Hepatocyte (in vitro differentiated cells): ENCODE data around the gene UGT8. TPM values are rescaled to one million over a fixed set of nuclear protein-coding genes. Genes with fewer than 3 reads are reported as not detected.

Source experiments
- DNase-seq: peaks from one replicate; pipeline ENCODE4 v3.0.0-alpha.2; 2016; ENCODE audit warnings: low spot score
- H2AFZ ChIP-seq: fragments of 200-600 bp; sonication (generic); 2 replicates; pipeline ENCODE4 v1.6.0; 2016; ENCODE audit warnings: antibody characterized with exemption, mild to moderate bottlenecking
- H3K27ac ChIP-seq: fragments of 200-600 bp; sonication (generic); 2 replicates; pipeline ENCODE4 v1.5.1; 2016; ENCODE audit warnings: mild to moderate bottlenecking
- H3K27me3 ChIP-seq: fragments of 200-600 bp; sonication (generic); 2 replicates; pipeline ENCODE4 v1.6.1; 2016
- H3K36me3 ChIP-seq: fragments of 200-600 bp; sonication (generic); replicated peaks from 2 replicates; pipeline ENCODE4 v1.5.1; 2016; ENCODE audit warnings: low read depth; ENCODE audit not compliant: insufficient read depth
- H3K4me1 ChIP-seq: fragments of 200-600 bp; sonication (generic); 2 replicates; pipeline ENCODE4 v1.5.1; 2016; ENCODE audit warnings: mild to moderate bottlenecking, moderate library complexity; ENCODE audit not compliant: insufficient read depth
- H3K4me2 ChIP-seq: fragments of 200-600 bp; sonication (generic); 2 replicates; pipeline ENCODE4 v1.6.0; 2016
- H3K4me3 ChIP-seq: fragments of 200-600 bp; sonication (generic); 2 replicates; pipeline ENCODE4 v1.5.1; 2016; ENCODE audit warnings: mild to moderate bottlenecking
- H3K79me2 ChIP-seq: fragments of 200-600 bp; sonication (generic); 2 replicates; pipeline ENCODE4 v1.6.0; 2017; ENCODE audit warnings: mild to moderate bottlenecking
- H3K9me2 ChIP-seq: fragments of 200-600 bp; sonication (generic); replicated peaks from 2 replicates; pipeline ENCODE4 v1.6.0; 2017; ENCODE audit warnings: mild to moderate bottlenecking; ENCODE audit not compliant: insufficient read depth
- H3K9me3 ChIP-seq: fragments of 200-600 bp; sonication (generic); 2 replicates; pipeline ENCODE4 v1.5.1; 2016; ENCODE audit warnings: low read depth, mild to moderate bottlenecking
- H4K20me1 ChIP-seq: fragments of 200-600 bp; sonication (generic); 2 replicates; pipeline ENCODE4 v1.6.0; 2016; ENCODE audit warnings: mild to moderate bottlenecking; ENCODE audit not compliant: insufficient read depth, poor library complexity, severe bottlenecking
- CTCF ChIP-seq: fragments of 200-600 bp; sonication (generic); IDR thresholded peaks from 2 replicates; pipeline ENCODE4 v1.5.1; 2016; ENCODE audit warnings: antibody characterized with exemption, mild to moderate bottlenecking; ENCODE audit not compliant: poor library complexity
- EZH2 ChIP-seq: fragments of 200-600 bp; sonication (generic); IDR thresholded peaks from 2 replicates; pipeline ENCODE4 v1.6.1; 2016; ENCODE audit warnings: antibody characterized with exemption, mild to moderate bottlenecking, borderline replicate concordance
- EZH2phosphoT487 ChIP-seq: fragments of 200-600 bp; sonication (generic); IDR thresholded peaks from one replicate; pipeline ENCODE4 v1.6.1; 2018; ENCODE audit warnings: antibody characterized with exemption, mild to moderate bottlenecking, low read depth, moderate library complexity; ENCODE audit not compliant: unreplicated experiment, severe bottlenecking
- WGBS: methylation state at CpG from one replicate; pipeline ENCODE4 v1.1.6; 2016; ENCODE audit warnings: low lambda C conversion rate; ENCODE audit errors: missing lambda C conversion rate; 5-methylcytosine and 5-hydroxymethylcytosine counted together
- polyA plus RNA-seq: library from polyadenylated mRNA; unstranded; fragments of >200 nt; fragmentation: Nextera tagmentation; extraction: Ambion mirVana; gene quantifications from 2 replicates; pipeline ENCODE4 v1.2.1, GENCODE V29; 2016
- total RNA-seq: library from RNA; depleted of rRNA; stranded (reverse); fragments of >200 nt; gene quantifications from 2 replicates; pipeline ENCODE4 v1.2.3, GENCODE V29; 2014

UGT8 gene
- total and polyA plus RNA-seq, 2 experiments from 2014 or later: 17.0 to 47.2 TPM

DNA sequence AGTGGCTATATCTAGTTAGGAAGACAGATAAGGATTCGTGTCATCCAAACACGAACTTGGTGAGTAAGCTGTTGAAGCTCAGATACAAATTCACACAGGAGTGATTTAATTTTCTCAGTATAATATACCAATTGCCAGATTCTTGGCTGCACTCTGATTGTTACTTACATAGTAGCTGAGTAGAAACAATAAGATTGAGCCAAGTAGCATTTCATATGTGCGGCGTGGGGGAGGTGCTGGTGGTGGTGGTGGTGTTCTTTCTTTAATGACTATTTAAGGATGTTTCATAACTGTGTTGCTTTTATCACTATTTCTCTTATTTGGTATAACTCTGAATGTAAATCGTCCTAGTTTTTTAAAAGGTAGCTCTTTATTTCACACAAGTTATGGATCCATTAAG lies 102.9 kb downstream of the UGT8 start:
- Histone ChIP-seq H3K27me3 (no peaks in the 10 kb centered on the region), H3K27ac (no peak overlapping the region), H3K9me3 (no peaks in the 10 kb centered on the region), H3K36me3 (no peaks in the 10 kb centered on the region), H3K79me2 (no peaks in the 10 kb centered on the region), H2AFZ (no peak overlapping the region), H3K4me1 (no peaks in the 10 kb centered on the region), H3K4me2 (no peak overlapping the region), H4K20me1 (no peaks in the 10 kb centered on the region), H3K9me2 (no peaks in the 10 kb centered on the region), H3K4me3 (no peak overlapping the region)
- DNase-seq: no peak
- TF ChIP-seq EZH2: no peak
- no peak for TF ChIP-seq CTCF
- TF ChIP-seq EZH2phosphoT487: no peak
- WGBS: 84% methylated on average over 5 of the region's 5 CpGs

DNA sequence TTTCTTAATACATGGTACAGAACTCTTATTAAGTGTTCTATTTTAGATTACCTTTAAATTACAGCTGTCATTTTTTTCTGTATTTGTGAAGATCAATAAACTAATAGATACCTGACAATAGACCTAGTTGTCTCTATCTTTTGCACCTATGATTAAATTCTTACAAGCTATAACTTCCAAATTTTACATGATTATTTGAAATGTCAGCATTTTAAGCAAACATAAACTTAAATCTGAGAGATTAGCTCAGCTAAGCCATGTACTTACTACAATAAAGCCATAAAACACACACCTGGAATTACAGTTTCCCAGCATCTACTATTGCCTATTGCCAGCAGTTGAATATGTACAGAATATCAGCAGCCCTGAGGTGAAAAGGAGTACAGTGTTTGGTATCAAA lies 118.8 kb downstream of the UGT8 start:
- no peak for TF ChIP-seq EZH2
- TF ChIP-seq EZH2phosphoT487: no peak
- TF ChIP-seq CTCF: no peak
- H3K9me2 ChIP-seq: no peaks in the 10 kb centered on the region
- H3K27ac ChIP-seq: no peak overlapping the region
- H2AFZ ChIP-seq: no peak overlapping the region
- no peak overlapping the region for H3K4me2 ChIP-seq
- no peak overlapping the region for H3K4me3 ChIP-seq
- no peak for DNase-seq
- H3K36me3 ChIP-seq: no peaks in the 10 kb centered on the region
- H3K27me3 ChIP-seq: no peaks in the 10 kb centered on the region
- H4K20me1 ChIP-seq: no peaks in the 10 kb centered on the region
- no peaks in the 10 kb centered on the region for H3K4me1 ChIP-seq
- no peaks in the 10 kb centered on the region for H3K9me3 ChIP-seq
- H3K79me2 ChIP-seq: no peaks in the 10 kb centered on the region

DNA sequence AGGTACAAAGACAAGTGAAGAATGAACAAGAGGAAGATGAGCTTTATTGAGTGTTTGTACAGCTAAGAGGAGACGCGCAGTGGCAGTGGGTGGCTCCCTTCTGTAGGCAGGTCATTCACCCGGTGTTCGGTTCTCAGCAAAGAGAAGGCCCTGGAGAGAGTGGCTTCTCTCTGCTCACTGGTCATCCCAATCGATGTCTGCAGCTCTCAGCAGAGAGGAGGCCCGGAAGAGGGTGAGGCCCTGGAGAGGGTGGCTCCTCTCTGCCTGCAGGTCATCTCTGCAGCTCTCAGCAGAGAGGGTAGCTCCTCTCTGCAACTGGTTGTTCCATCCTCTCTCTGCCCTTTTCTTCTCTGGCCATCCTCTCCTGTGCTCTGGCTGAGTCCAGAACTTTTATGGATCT lies 126.5 kb downstream of the UGT8 start:
- no peak for DNase-seq
- Histone ChIP-seq H2AFZ (no peak overlapping the region), H3K79me2 (no peaks in the 10 kb centered on the region), H3K9me2 (no peaks in the 10 kb centered on the region), H3K27me3 (no peaks in the 10 kb centered on the region), H3K9me3 (no peaks in the 10 kb centered on the region), H4K20me1 (no peaks in the 10 kb centered on the region), H3K36me3 (no peaks in the 10 kb centered on the region), H3K4me1 (no peaks in the 10 kb centered on the region), H3K4me2 (no peak overlapping the region), H3K4me3 (no peak overlapping the region), H3K27ac (no peak overlapping the region)
- TF ChIP-seq EZH2phosphoT487: no peak
- TF ChIP-seq EZH2: no peak
- TF ChIP-seq CTCF: no peak
- WGBS: 72% methylated on average over 6 of the region's 6 CpGs

GRCh38 chr4:114727461-114727860 lies 128.9 kb downstream of the UGT8 start:
- no peak overlapping the region for H2AFZ ChIP-seq
- no peaks in the 10 kb centered on the region for H3K9me2 ChIP-seq
- H3K9me3 ChIP-seq: no peaks in the 10 kb centered on the region
- H3K27ac ChIP-seq: no peak overlapping the region
- H3K27me3 ChIP-seq: no peaks in the 10 kb centered on the region
- no peaks in the 10 kb centered on the region for H4K20me1 ChIP-seq
- no peak overlapping the region for H3K4me3 ChIP-seq
- H3K36me3 ChIP-seq: no peaks in the 10 kb centered on the region
- H3K79me2 ChIP-seq: no peaks in the 10 kb centered on the region
- H3K4me1 ChIP-seq: no peaks in the 10 kb centered on the region
- no peak for DNase-seq
- WGBS: 0% methylated on average over 1 of the region's 1 CpG
- no peak for TF ChIP-seq CTCF
- no peak for TF ChIP-seq EZH2phosphoT487
- no peak for TF ChIP-seq EZH2
- no peak overlapping the region for H3K4me2 ChIP-seq
